ENCODE data around the gene GGPS1. TPM values are rescaled to one million over a fixed set of nuclear protein-coding genes. Genes with fewer than 3 reads are reported as not detected.
A peak's percentile ranks its signal among the peaks of the same experiment; 100 is the strongest.

Gene GGPS1
- total and polyA plus RNA-seq, 2 of the 8 experiments (the other 6 are each of a cell fraction or from before 2014, with no cell fraction given), result 20.9 to 43.6 TPM

DNA sequence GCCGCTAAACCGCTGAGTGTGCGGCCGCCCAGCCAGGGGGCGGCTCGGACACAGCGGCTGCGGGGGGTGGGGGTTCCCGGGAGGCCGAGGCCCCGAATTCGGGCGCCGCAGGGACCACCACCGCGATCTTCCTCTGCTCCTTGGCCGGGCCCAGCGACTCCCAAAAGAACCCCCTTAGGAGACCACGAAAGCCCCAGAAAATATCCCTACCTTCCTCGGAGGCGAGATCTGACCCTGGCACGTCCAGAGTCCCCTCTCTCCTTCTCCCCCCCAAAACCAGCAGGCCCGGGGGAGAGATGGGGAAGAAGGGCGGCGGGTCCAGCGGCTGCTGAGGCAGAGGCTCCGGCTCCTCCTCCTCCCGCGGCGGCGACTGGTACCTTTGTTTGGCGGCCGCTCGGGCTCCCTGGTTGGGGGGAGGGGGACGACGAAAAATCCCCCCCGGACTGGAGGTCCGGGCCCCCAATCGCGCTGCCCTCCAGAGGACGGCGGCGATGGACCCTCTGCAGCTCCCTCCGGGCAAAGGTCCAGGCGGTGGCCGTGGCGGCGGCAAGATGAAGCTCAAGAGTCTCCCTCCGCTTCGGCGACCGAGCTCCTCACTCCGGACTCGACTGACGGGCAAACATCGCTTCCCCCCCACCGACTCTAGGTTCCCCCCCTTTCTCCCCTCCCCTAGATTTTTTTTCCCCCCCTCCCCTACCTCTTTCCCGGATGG lies 655 bp upstream of the GGPS1 start, which contains the start of gene ARID4B:
TSS of gene ARID4B (minus strand) at position 621 of the 712 bp plus-strand sequence. CDS start 1,260 bp downstream, outside the sequence.
- H3K18ac ChIP-seq (ENCODE audit: extremely low read depth, low read length), result peak within 1 kb of the TSS; percentile 99
- no peak within 1 kb of the TSS for H2BK120ac ChIP-seq (replicated peaks; ENCODE audit: low read depth, low read length)
- no peak within 1 kb of the TSS for H3K23ac ChIP-seq (ENCODE audit: insufficient read length)
- CTCF ChIA-PET (ENCODE audit: partially characterized antibody), result interaction anchor here (1.7 to 5.1 kb wide), 2 partner anchors 69 to 88 kb away, joined by 4 to 34 read pairs; no protein-coding TSS in a partner anchor
- H3K14ac ChIP-seq (ENCODE audit: insufficient read length), result no peak within 1 kb of the TSS
- POLR2A ChIA-PET (ENCODE audit: partially characterized antibody), result interaction anchor here (0.6 to 6.8 kb wide), 19 partner anchors 11 to 177 kb away, joined by 3 to 39 read pairs (median 4); partner anchors contain the start of genes B3GALNT2 and TBCE
- H3K56ac ChIP-seq (replicated peaks; ENCODE audit: insufficient read length, low read depth, low read length), result peak within 1 kb of the TSS; percentile 85
- H2BK20ac ChIP-seq (ENCODE audit: low read length), result no peak within 1 kb of the TSS
- H2BK12ac ChIP-seq (ENCODE audit: low read depth, low read length), result peak within 1 kb of the TSS; percentile 86; the same call in 1 of the 2 replicates
- peak within 1 kb of the TSS; percentile 91 for H4K5ac ChIP-seq (ENCODE audit: insufficient read length, low read depth, low read length)
- peaks cover 5% of the 10 kb centered on the region for H3K23me2 ChIP-seq (ENCODE audit: low read depth, low read length)
- no peaks in the 10 kb centered on the region for H3K9me3 ChIP-seq (ENCODE audit: insufficient read depth in 2 of 2, low read depth in 1 of 2, low read length in 1 of 2)
- H4K8ac ChIP-seq (ENCODE audit: extremely low read depth, insufficient read depth, low read length), result peak within 1 kb of the TSS; percentile 98; the same call in 1 of the 2 replicates
- peak within 1 kb of the TSS; percentile 97 for H2BK5ac ChIP-seq (ENCODE audit: low read depth, low read length)
- 0 out of 2 replicates have a peak within 1 kb of the TSS, but pooled peaks have one; percentile 82 for H2BK15ac ChIP-seq (ENCODE audit: low read length)
- 3% methylated on average over 16 of the region's 58 CpGs; no CpG with 5 or more reads in 1 of the 2 experiments for WGBS, 2 experiments (ENCODE audit: extremely low coverage in 1 of 2, insufficient coverage in 1 of 2, insufficient read length in 1 of 2, insufficient replicate concordance in 2 of 2, low coverage in 1 of 2, low lambda C conversion rate in 2 of 2, missing lambda C conversion rate in 1 of 2)
- peak within 1 kb of the TSS; percentile 82 to 95 (median 92) for H3K4me3 ChIP-seq (ENCODE audit: extremely low read depth in 1 of 4, insufficient read depth in 2 of 4, low read depth in 3 of 4, low read length in 4 of 4)
- peak within 1 kb of the TSS; percentile 95 to 99 (median 97) for H3K9ac ChIP-seq (replicated peaks in 1 of 4; ENCODE audit: extremely low read depth in 1 of 4, low read depth in 3 of 4, low read length in 3 of 4)
- peak within 1 kb of the TSS; percentile 34 for H4K91ac ChIP-seq (replicated peaks; ENCODE audit: insufficient read length, low read length)
- H3K36me3 ChIP-seq (ENCODE audit: control insufficient read depth in 2 of 4, insufficient read depth in 4 of 4, low read length in 3 of 4), result peaks cover 0 to 15% (median 0%) of the 10 kb centered on the region in 4 experiments; a peak in 2 of 8 replicates
- no peak within 1 kb of the TSS; the same call in 1 of the 2 replicates for H2AK5ac ChIP-seq (ENCODE audit: low read depth, low read length)
- H3K27me3 ChIP-seq (replicated peaks in 1 of 4; ENCODE audit: control insufficient read depth in 3 of 4, extremely low read depth in 1 of 4, insufficient read depth in 3 of 4, low read length in 3 of 4), result no peaks in the 10 kb centered on the region
- peak within 1 kb of the TSS; percentile 39 for H3K4ac ChIP-seq (replicated peaks; ENCODE audit: insufficient read length, low read depth, low read length)
- H4K20me1 ChIP-seq (replicated peaks in 1 of 2; ENCODE audit: control insufficient read depth in 1 of 2, insufficient read depth in 2 of 2, low read length in 2 of 2), result peaks cover under 1 to 6% of the 10 kb centered on the region in 2 experiments
- FAIRE-seq (no peak), DNase-seq (ENCODE audit: low read depth in 1 of 2, low spot score in 2 of 2) (peak in 1 of 2 experiments; percentile 79)
- H2AFZ ChIP-seq (ENCODE audit: low read length), result peak within 1 kb of the TSS; percentile 77; the same call in 1 of the 2 replicates
- H3K4me1 ChIP-seq (replicated peaks in 1 of 4; ENCODE audit: control insufficient read depth in 3 of 4, insufficient read depth in 4 of 4, low read length in 3 of 4), result peaks cover 0 to 8% (median 1%) of the 10 kb centered on the region in 4 experiments; a peak in 3 of 7 replicates
- peaks cover 22 to 87% of the 10 kb centered on the region in 2 experiments for H3K79me2 ChIP-seq (ENCODE audit: control insufficient read depth in 1 of 2, insufficient read depth in 2 of 2, low read length in 2 of 2)
- H3K79me1 ChIP-seq (ENCODE audit: low read depth, low read length), result no peaks in the 10 kb centered on the region
- peak within 1 kb of the TSS; percentile 90 for H3K27ac ChIP-seq (ENCODE audit: low read depth, low read length)
- H3K4me2 ChIP-seq (ENCODE audit: insufficient read depth in 1 of 2, low read depth in 2 of 2, low read length in 2 of 2), result peak within 1 kb of the TSS; percentile 82 to 96
- TF ChIP-seq GABPA (IDR thresholded peaks at IDR 0.05; ENCODE audit: borderline replicate concordance, insufficient read depth, low read length), result no peak
- TF ChIP-seq JUND (IDR thresholded peaks at IDR 0.05; ENCODE audit: low read length), result no peak
- TF ChIP-seq CREB1 (IDR thresholded peaks at IDR 0.05), result no peak
- TF ChIP-seq SIN3A (conservative IDR thresholded peaks at IDR 0.05 in 1 of 2, IDR thresholded peaks at IDR 0.05 in 1 of 2; ENCODE audit: low read depth in 1 of 2, low read length in 2 of 2), result no peak; a peak in 1 of 4 replicates
- TF ChIP-seq SUZ12 (IDR thresholded peaks at IDR 0.05; ENCODE audit: low read length), result no peak
- TF ChIP-seq, protein P1, sequence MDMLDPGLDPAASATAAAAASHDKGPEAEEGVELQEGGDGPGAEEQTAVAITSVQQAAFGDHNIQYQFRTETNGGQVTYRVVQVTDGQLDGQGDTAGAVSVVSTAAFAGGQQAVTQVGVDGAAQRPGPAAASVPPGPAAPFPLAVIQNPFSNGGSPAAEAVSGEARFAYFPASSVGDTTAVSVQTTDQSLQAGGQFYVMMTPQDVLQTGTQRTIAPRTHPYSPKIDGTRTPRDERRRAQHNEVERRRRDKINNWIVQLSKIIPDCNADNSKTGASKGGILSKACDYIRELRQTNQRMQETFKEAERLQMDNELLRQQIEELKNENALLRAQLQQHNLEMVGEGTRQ (IDR thresholded peaks at IDR 0.05; ENCODE audit: low read length), result no peak
- peak; percentile 65 for TF ChIP-seq TAF7 (optimal IDR thresholded peaks at IDR 0.05; ENCODE audit: borderline replicate concordance, low read depth, low read length)
- no peak for TF ChIP-seq FOSL1 (IDR thresholded peaks at IDR 0.05; ENCODE audit: insufficient read depth, low read depth, low read length)
- TF ChIP-seq EGR1 (IDR thresholded peaks at IDR 0.05; ENCODE audit: borderline replicate concordance, low read depth, low read length), result no peak
- TF ChIP-seq RXRA (IDR thresholded peaks at IDR 0.05; ENCODE audit: insufficient read depth, low read depth, low read length), result no peak

Measured in H1 (cell line).